Measurements from ENCODE around the gene HAPSTR1.
A peak's percentile ranks its signal among the peaks of the same experiment; 100 is the strongest.

Gene HAPSTR1

GRCh38 chr16:9090101-9090959, 1.1 kb upstream of the HAPSTR1 start:
- peaks cover 37% of the 10 kb centered on the region for H3K79me2 ChIP-seq (ENCODE audit: insufficient read depth, low read length)
- H2AFZ ChIP-seq (ENCODE audit: low read length) = peak overlapping the region; percentile 80; the same call in 1 of the 2 replicates
- H3K4me2 ChIP-seq (ENCODE audit: low read depth, low read length, poor library complexity, severe bottlenecking) = peak overlapping the region; percentile 63

GRCh38 chr16:9091867-9092281, 430 bp downstream of the HAPSTR1 start:
- Histone ChIP-seq H3K4me1 (ENCODE audit: insufficient read depth, low read length, poor library complexity, severe bottlenecking) (peaks cover 16% of the 10 kb centered on the region), H3K9me3 (ENCODE audit: insufficient read depth, low read depth, low read length) (no peaks in the 10 kb centered on the region), H3K79me2 (ENCODE audit: insufficient read depth, low read length) (peaks cover 52% of the 10 kb centered on the region), H3F3A (ENCODE audit: low read depth) (no peaks in the 10 kb centered on the region), H3K9ac (ENCODE audit: low read depth, low read length, poor library complexity, severe bottlenecking) (peak overlapping the region; percentile 84), H2AFZ (ENCODE audit: low read length) (no peak overlapping the region), H3K36me3 (ENCODE audit: insufficient read depth, low read length) (no peaks in the 10 kb centered on the region), H3K9me2 (replicated peaks; ENCODE audit: low read depth, low read length) (no peaks in the 10 kb centered on the region), H3K27me3 (ENCODE audit: insufficient read depth, low read length, poor library complexity, severe bottlenecking) (no peaks in the 10 kb centered on the region), H3K4me2 (ENCODE audit: low read depth, low read length, poor library complexity, severe bottlenecking) (no peak overlapping the region), H4K20me1 (ENCODE audit: insufficient read depth, low read length, poor library complexity, severe bottlenecking) (peaks cover 42% of the 10 kb centered on the region), H3K4me3 (ENCODE audit: low read length, poor library complexity, severe bottlenecking) (peak overlapping the region; percentile 91)
- TF ChIP-seq CTCF (conservative IDR thresholded peaks at IDR 0.05; ENCODE audit: low read length) (no peak), EZH2phosphoT487 (IDR thresholded peaks at IDR 0.05; ENCODE audit: borderline replicate concordance) (no peak)

More at GRCh38 chr16:9090101-9090959, 1.1 kb upstream of the HAPSTR1 start:
- TF ChIP-seq CTCF (conservative IDR thresholded peaks at IDR 0.05; ENCODE audit: low read length) = no peak
- TF ChIP-seq EZH2phosphoT487 (IDR thresholded peaks at IDR 0.05; ENCODE audit: borderline replicate concordance) = no peak
- peak overlapping the region; percentile 71 for H3K9ac ChIP-seq (ENCODE audit: low read depth, low read length, poor library complexity, severe bottlenecking)
- H3K9me3 ChIP-seq (ENCODE audit: insufficient read depth, low read depth, low read length) = no peaks in the 10 kb centered on the region
- H3K36me3 ChIP-seq (ENCODE audit: insufficient read depth, low read length) = no peaks in the 10 kb centered on the region
- H3K4me3 ChIP-seq (ENCODE audit: low read length, poor library complexity, severe bottlenecking) = peak overlapping the region; percentile 78
- no peaks in the 10 kb centered on the region for H3F3A ChIP-seq (ENCODE audit: low read depth)
- H3K9me2 ChIP-seq (replicated peaks; ENCODE audit: low read depth, low read length) = no peaks in the 10 kb centered on the region
- H3K4me1 ChIP-seq (ENCODE audit: insufficient read depth, low read length, poor library complexity, severe bottlenecking) = peaks cover 14% of the 10 kb centered on the region
- H3K27me3 ChIP-seq (ENCODE audit: insufficient read depth, low read length, poor library complexity, severe bottlenecking) = no peaks in the 10 kb centered on the region
- H4K20me1 ChIP-seq (ENCODE audit: insufficient read depth, low read length, poor library complexity, severe bottlenecking) = peaks cover 26% of the 10 kb centered on the region

GRCh38 chr16:9092282-9092977, 986 bp downstream of the HAPSTR1 start:
- H3K9me3 ChIP-seq (ENCODE audit: insufficient read depth, low read depth, low read length) = no peaks in the 10 kb centered on the region
- H3K4me2 ChIP-seq (ENCODE audit: low read depth, low read length, poor library complexity, severe bottlenecking) = peak overlapping the region; percentile 96
- no peak overlapping the region for H2AFZ ChIP-seq (ENCODE audit: low read length)
- no peaks in the 10 kb centered on the region for H3F3A ChIP-seq (ENCODE audit: low read depth)
- peak overlapping the region; percentile 91 for H3K4me3 ChIP-seq (ENCODE audit: low read length, poor library complexity, severe bottlenecking)
- no peaks in the 10 kb centered on the region for H3K36me3 ChIP-seq (ENCODE audit: insufficient read depth, low read length)
- no peak for TF ChIP-seq CTCF (conservative IDR thresholded peaks at IDR 0.05; ENCODE audit: low read length)
- TF ChIP-seq EZH2phosphoT487 (IDR thresholded peaks at IDR 0.05; ENCODE audit: borderline replicate concordance) = no peak
- no peaks in the 10 kb centered on the region for H3K9me2 ChIP-seq (replicated peaks; ENCODE audit: low read depth, low read length)
- H3K27me3 ChIP-seq (ENCODE audit: insufficient read depth, low read length, poor library complexity, severe bottlenecking) = no peaks in the 10 kb centered on the region
- peak overlapping the region; percentile 84 for H3K9ac ChIP-seq (ENCODE audit: low read depth, low read length, poor library complexity, severe bottlenecking)
- H3K79me2 ChIP-seq (ENCODE audit: insufficient read depth, low read length) = peaks cover 58% of the 10 kb centered on the region
- H4K20me1 ChIP-seq (ENCODE audit: insufficient read depth, low read length, poor library complexity, severe bottlenecking) = peaks cover 45% of the 10 kb centered on the region
- peaks cover 16% of the 10 kb centered on the region for H3K4me1 ChIP-seq (ENCODE audit: insufficient read depth, low read length, poor library complexity, severe bottlenecking)

Measured in Loucy (cell line).